MM.1S (cell line): ENCODE data around the gene SCAI.

Experiments used
- DNase-seq: peaks from one replicate; pipeline ENCODE4 v3.0.0-alpha.2; 2015
- H2AFZ ChIP-seq: fragments of 300-600 bp; sonication (generic); 2 replicates; pipeline ENCODE4 v1.6.0; 2016; ENCODE audit warnings: antibody characterized with exemption, low read length
- H3F3A ChIP-seq: fragments of 300-600 bp; sonication (generic); 2 replicates; pipeline ENCODE4 v1.6.1; 2016; ENCODE audit warnings: mild to moderate bottlenecking, antibody characterized with exemption, low read length, moderate library complexity, mixed read lengths; ENCODE audit not compliant: insufficient read depth
- H3K27ac ChIP-seq: fragments of 300-600 bp; sonication (generic); 2 replicates; pipeline ENCODE4 v1.5.1; 2016; ENCODE audit warnings: mild to moderate bottlenecking, low read length
- H3K27me3 ChIP-seq: fragments of 300-600 bp; sonication (generic); replicated peaks from 2 replicates; pipeline ENCODE4 v1.6.0; 2016; ENCODE audit warnings: low read length; ENCODE audit not compliant: insufficient read depth
- H3K36me3 ChIP-seq: fragments of 300-600 bp; sonication (generic); replicated peaks from 2 replicates; pipeline ENCODE4 v1.6.1; 2016; ENCODE audit warnings: mild to moderate bottlenecking, low read length, mixed read lengths; ENCODE audit not compliant: insufficient read depth
- H3K4me1 ChIP-seq: fragments of 300-600 bp; sonication (generic); 2 replicates; pipeline ENCODE4 v1.6.1; 2016; ENCODE audit warnings: low read length, mixed read lengths
- H3K4me2 ChIP-seq: fragments of 300-600 bp; sonication (generic); 2 replicates; pipeline ENCODE4 v1.6.0; 2016; ENCODE audit warnings: low read depth, low read length
- H3K4me3 ChIP-seq: fragments of 300-600 bp; sonication (generic); 2 replicates; pipeline ENCODE4 v1.5.1; 2016; ENCODE audit warnings: low read length, mixed read lengths
- H3K79me2 ChIP-seq: fragments of 300-600 bp; sonication (generic); 2 replicates; pipeline ENCODE4 v1.6.1; 2016; ENCODE audit warnings: mixed run types, low read length, mixed read lengths
- H3K9ac ChIP-seq: fragments of 300-600 bp; sonication (generic); 2 replicates; pipeline ENCODE4 v1.6.1; 2016; ENCODE audit warnings: low read length, mixed read lengths
- H3K9me2 ChIP-seq: fragments of 300-600 bp; sonication (generic); replicated peaks from 2 replicates; pipeline ENCODE4 v1.6.1; 2016; ENCODE audit warnings: mild to moderate bottlenecking, low read length, mixed read lengths; ENCODE audit not compliant: insufficient read depth
- H3K9me3 ChIP-seq: fragments of 300-600 bp; sonication (generic); replicated peaks from 2 replicates; pipeline ENCODE4 v1.6.1; 2016; ENCODE audit warnings: mild to moderate bottlenecking, low read length, mixed read lengths; ENCODE audit not compliant: insufficient read depth
- H4K20me1 ChIP-seq: fragments of 300-600 bp; sonication (generic); 2 replicates; pipeline ENCODE4 v1.6.1; 2016; ENCODE audit warnings: mild to moderate bottlenecking, low read length, moderate library complexity, mixed read lengths; ENCODE audit not compliant: insufficient read depth
- EZH2 ChIP-seq: fragments of 300-600 bp; sonication (generic); optimal IDR thresholded peaks from 2 replicates; pipeline ENCODE3; 2017; ENCODE audit warnings: low read depth, mild to moderate bottlenecking, antibody characterized with exemption, low read length, mixed read lengths
- EZH2phosphoT487 ChIP-seq: fragments of 300-600 bp; sonication (generic); IDR thresholded peaks from 2 replicates; pipeline ENCODE4 v1.6.1; 2018; ENCODE audit warnings: antibody characterized with exemption, low read length
- TF ChIP-seq, protein P1 (sequence below): fragments of 300-600 bp; sonication (generic); IDR thresholded peaks from 2 replicates; pipeline ENCODE4 v1.5.1; 2016; ENCODE audit warnings: antibody characterized with exemption, low read length, mixed read lengths

Gene SCAI

DNA sequence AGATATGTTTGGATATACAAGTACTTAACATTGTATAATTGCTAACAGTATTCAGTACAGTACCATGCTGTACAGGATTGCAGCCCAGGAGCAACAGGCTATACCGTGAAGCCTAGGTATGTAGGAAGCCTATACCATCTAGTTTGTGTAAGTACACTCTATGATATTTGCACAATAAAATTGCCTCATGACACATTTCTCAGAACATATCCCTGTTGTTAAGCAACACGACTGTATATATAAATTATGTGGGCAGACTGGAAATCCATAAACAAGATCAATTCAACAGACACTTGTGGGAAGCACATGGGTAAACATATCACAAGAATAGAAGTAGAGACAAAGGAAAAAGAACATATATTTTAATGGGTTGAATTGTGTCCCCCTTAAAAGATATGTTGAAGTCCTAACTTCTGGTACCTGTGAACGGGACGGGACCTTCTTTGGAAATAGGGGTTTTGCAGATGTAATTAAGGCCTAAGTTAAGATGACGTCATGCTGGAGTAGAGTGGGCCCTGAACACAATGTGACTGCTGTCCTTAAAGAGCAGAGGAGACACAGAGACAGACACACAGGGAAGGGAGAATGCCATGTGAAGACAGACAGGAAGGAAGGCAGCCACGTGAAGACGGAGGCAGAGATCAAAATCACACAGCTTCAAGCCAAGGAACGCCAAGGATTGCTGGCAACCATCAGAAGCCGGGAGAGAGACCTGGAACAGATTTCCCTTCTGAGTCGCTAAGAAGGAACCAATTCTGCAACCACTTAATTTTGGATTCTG lies 76.3 kb downstream of the SCAI start:
- Histone ChIP-seq H3K4me3 (no peak overlapping the region), H3K36me3 (no peaks in the 10 kb centered on the region), H3K9me2 (no peaks in the 10 kb centered on the region), H3K4me2 (no peak overlapping the region), H3K27ac (no peak overlapping the region), H3K4me1 (no peaks in the 10 kb centered on the region), H2AFZ (no peak overlapping the region), H3K79me2 (no peaks in the 10 kb centered on the region), H3K27me3 (no peaks in the 10 kb centered on the region), H3F3A (no peaks in the 10 kb centered on the region), H3K9ac (no peak overlapping the region), H3K9me3 (no peaks in the 10 kb centered on the region), H4K20me1 (no peaks in the 10 kb centered on the region)
- TF ChIP-seq EZH2, result no peak
- TF ChIP-seq EZH2phosphoT487, result no peak
- TF ChIP-seq, protein P1, sequence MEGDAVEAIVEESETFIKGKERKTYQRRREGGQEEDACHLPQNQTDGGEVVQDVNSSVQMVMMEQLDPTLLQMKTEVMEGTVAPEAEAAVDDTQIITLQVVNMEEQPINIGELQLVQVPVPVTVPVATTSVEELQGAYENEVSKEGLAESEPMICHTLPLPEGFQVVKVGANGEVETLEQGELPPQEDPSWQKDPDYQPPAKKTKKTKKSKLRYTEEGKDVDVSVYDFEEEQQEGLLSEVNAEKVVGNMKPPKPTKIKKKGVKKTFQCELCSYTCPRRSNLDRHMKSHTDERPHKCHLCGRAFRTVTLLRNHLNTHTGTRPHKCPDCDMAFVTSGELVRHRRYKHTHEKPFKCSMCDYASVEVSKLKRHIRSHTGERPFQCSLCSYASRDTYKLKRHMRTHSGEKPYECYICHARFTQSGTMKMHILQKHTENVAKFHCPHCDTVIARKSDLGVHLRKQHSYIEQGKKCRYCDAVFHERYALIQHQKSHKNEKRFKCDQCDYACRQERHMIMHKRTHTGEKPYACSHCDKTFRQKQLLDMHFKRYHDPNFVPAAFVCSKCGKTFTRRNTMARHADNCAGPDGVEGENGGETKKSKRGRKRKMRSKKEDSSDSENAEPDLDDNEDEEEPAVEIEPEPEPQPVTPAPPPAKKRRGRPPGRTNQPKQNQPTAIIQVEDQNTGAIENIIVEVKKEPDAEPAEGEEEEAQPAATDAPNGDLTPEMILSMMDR, result no peak
- no peak for DNase-seq

DNA sequence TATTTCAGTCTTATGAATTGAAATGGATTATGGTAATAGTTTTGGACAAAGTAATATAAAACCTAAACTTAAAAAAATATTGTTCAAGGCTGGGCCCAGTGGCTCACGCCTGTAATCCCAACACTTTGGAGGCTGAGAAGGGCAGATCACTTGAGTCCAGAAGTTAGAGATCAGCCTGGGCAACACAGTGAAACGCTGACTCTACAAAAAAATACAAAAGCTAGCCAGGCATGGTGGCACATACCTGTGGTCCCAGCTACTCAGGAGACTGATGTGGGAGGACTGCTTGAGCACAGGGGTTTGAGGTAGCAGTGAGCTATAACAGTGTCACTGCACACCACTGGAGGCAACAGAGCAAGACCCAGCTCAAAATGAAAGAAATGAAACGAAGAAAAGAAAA lies 81.9 kb downstream of the SCAI start:
- TF ChIP-seq EZH2phosphoT487, result no peak
- no peak for TF ChIP-seq EZH2
- TF ChIP-seq, protein P1, result no peak
- no peaks in the 10 kb centered on the region for H3K36me3 ChIP-seq
- H3K9me2 ChIP-seq, result no peaks in the 10 kb centered on the region

DNA sequence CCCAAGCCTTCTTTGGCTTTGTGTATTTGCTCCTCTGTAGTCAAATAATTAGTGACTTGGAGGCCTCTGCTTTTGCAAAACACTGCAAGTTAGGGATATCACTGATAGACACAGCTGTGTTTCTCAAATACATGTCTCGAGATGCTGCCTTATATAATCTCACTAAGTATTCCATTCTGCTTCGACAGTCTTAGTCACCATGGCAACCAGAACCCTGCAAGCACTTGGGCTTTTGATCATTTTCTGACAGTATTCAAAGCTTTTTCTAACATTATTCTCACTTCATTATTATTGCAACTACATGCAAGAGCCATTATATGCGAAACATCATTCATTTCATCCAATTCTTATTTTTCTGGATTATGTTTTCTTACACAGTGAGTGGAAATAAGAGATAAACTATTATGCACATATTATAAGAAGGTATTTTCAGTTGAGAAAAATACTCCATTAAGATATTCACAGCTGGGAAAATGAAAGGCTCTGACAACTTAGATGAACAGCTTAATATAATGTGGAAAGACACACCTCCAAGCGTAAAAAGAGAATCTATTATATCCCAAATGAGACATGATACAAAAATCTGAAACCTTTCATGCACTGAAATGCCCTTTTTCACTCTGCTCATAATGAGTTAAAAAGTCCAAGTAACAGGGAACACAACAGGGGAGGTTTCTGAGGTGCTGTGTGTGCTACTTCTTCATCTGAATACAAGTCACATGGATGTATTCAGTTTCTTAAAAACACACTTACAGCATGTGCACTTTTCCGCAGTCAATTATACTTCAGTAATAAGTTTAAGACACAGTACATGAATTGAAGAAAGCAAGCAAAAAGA lies 93.9 kb downstream of the SCAI start:
- TF ChIP-seq, protein P1, result no peak
- Histone ChIP-seq H3K79me2 (no peaks in the 10 kb centered on the region), H3K4me2 (no peak overlapping the region), H3K9ac (no peak overlapping the region), H3K27me3 (no peaks in the 10 kb centered on the region), H2AFZ (no peak overlapping the region), H4K20me1 (no peaks in the 10 kb centered on the region), H3K4me1 (peaks cover 10% of the 10 kb centered on the region), H3K4me3 (no peak overlapping the region), H3K27ac (no peak overlapping the region), H3K9me3 (no peaks in the 10 kb centered on the region), H3K9me2 (no peaks in the 10 kb centered on the region), H3F3A (peaks cover 4% of the 10 kb centered on the region), H3K36me3 (no peaks in the 10 kb centered on the region)
- DNase-seq, result no peak

More for the DNA sequence above, 81.9 kb downstream of the SCAI start:
- H3K4me3 ChIP-seq, result no peak overlapping the region
- no peak overlapping the region for H3K4me2 ChIP-seq
- no peaks in the 10 kb centered on the region for H3K4me1 ChIP-seq
- no peaks in the 10 kb centered on the region for H3F3A ChIP-seq
- no peak overlapping the region for H2AFZ ChIP-seq
- no peak for DNase-seq
- H3K27me3 ChIP-seq, result no peaks in the 10 kb centered on the region
- no peaks in the 10 kb centered on the region for H3K79me2 ChIP-seq
- no peaks in the 10 kb centered on the region for H4K20me1 ChIP-seq
- no peak overlapping the region for H3K9ac ChIP-seq
- H3K9me3 ChIP-seq, result no peaks in the 10 kb centered on the region
- no peak overlapping the region for H3K27ac ChIP-seq
